ENCODE data around the gene AGMAT.

The AGMAT gene

DNA sequence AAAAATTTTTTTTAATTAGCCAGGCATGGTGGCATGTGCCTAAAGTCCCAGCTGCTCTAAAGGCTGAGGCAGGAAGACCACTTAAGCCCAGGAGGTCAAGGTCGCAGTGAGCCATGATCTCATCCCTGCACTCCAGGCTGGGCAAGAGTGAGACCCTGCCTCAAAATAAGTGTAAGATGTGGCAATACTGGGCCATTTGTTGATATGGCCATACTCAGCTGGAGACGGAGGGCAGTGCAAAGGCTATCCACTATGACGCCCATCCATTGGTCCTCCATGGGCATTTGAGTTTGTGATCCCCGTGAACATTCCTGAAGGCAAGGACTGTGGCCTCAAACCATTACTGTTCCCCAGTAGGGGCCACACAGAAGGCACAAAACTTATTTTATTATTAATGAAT lies 62.3 kb downstream of the AGMAT start:
- DNase-seq, result no peak
